ENCODE results near the gene KIAA1586.

DNA sequence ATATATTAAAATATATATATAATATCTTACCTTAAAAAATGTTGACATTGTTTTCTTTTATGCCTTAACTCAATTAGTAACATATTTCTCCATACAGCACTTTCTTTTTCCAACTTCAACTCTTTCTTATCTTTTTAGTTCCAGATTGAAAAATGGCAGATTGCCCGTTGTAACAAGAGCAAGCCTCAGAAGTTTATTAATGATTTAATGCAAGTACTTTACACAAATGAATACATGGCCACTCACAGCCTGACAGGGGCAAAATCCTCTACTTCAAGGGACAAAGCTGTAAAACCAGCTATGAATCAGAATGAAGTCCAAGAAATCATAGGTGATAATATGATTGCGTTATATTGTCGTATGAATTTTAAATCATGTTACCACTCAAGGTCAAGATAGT, 29.4 kb upstream of the KIAA1586 start:
- TF ChIP-seq HDGF (IDR thresholded peaks at IDR 0.05; ENCODE audit: borderline replicate concordance) (no peak), FOXM1 (IDR thresholded peaks at IDR 0.05; ENCODE audit: borderline replicate concordance) (no peak), CTBP1 (IDR thresholded peaks at IDR 0.05; ENCODE audit: borderline replicate concordance) (no peak), NFRKB (IDR thresholded peaks at IDR 0.05) (no peak), ZNF384 (IDR thresholded peaks at IDR 0.05) (no peak), TARDBP (IDR thresholded peaks at IDR 0.05) (no peak), BHLHE40 (IDR thresholded peaks at IDR 0.05; ENCODE audit: borderline replicate concordance) (no peak), ARNT (IDR thresholded peaks at IDR 0.05) (no peak), L3MBTL2 (conservative IDR thresholded peaks at IDR 0.05) (no peak), SUZ12 (IDR thresholded peaks at IDR 0.05) (no peak), FOXA1 (IDR thresholded peaks at IDR 0.05) (no peak)
- TF ChIP-seq, protein P1, sequence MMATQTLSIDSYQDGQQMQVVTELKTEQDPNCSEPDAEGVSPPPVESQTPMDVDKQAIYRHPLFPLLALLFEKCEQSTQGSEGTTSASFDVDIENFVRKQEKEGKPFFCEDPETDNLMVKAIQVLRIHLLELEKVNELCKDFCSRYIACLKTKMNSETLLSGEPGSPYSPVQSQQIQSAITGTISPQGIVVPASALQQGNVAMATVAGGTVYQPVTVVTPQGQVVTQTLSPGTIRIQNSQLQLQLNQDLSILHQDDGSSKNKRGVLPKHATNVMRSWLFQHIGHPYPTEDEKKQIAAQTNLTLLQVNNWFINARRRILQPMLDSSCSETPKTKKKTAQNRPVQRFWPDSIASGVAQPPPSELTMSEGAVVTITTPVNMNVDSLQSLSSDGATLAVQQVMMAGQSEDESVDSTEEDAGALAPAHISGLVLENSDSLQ (IDR thresholded peaks at IDR 0.05), result no peak
